Hepatocyte (in vitro differentiated cells): Measurements from ENCODE around the gene LGALS14. TPM values are rescaled to one million over a fixed set of nuclear protein-coding genes. Genes with fewer than 3 reads are reported as not detected.
"Not testable (repeated sequence)": the region's sequence is repeated elsewhere in the genome, so short reads cannot be mapped to it uniquely, and the experiment has no call there.

Experiments
- DNase-seq: peaks from one replicate; pipeline ENCODE4 v3.0.0-alpha.2; 2016; ENCODE audit warnings: low spot score
- H2AFZ ChIP-seq: fragments of 200-600 bp; sonication (generic); 2 replicates; pipeline ENCODE4 v1.6.0; 2016; ENCODE audit warnings: antibody characterized with exemption, mild to moderate bottlenecking
- H3K27ac ChIP-seq: fragments of 200-600 bp; sonication (generic); 2 replicates; pipeline ENCODE4 v1.5.1; 2016; ENCODE audit warnings: mild to moderate bottlenecking
- H3K27me3 ChIP-seq: fragments of 200-600 bp; sonication (generic); 2 replicates; pipeline ENCODE4 v1.6.1; 2016
- H3K36me3 ChIP-seq: fragments of 200-600 bp; sonication (generic); replicated peaks from 2 replicates; pipeline ENCODE4 v1.5.1; 2016; ENCODE audit warnings: low read depth; ENCODE audit not compliant: insufficient read depth
- H3K4me1 ChIP-seq: fragments of 200-600 bp; sonication (generic); 2 replicates; pipeline ENCODE4 v1.5.1; 2016; ENCODE audit warnings: mild to moderate bottlenecking, moderate library complexity; ENCODE audit not compliant: insufficient read depth
- H3K4me2 ChIP-seq: fragments of 200-600 bp; sonication (generic); 2 replicates; pipeline ENCODE4 v1.6.0; 2016
- H3K4me3 ChIP-seq: fragments of 200-600 bp; sonication (generic); 2 replicates; pipeline ENCODE4 v1.5.1; 2016; ENCODE audit warnings: mild to moderate bottlenecking
- H3K79me2 ChIP-seq: fragments of 200-600 bp; sonication (generic); 2 replicates; pipeline ENCODE4 v1.6.0; 2017; ENCODE audit warnings: mild to moderate bottlenecking
- H3K9me2 ChIP-seq: fragments of 200-600 bp; sonication (generic); replicated peaks from 2 replicates; pipeline ENCODE4 v1.6.0; 2017; ENCODE audit warnings: mild to moderate bottlenecking; ENCODE audit not compliant: insufficient read depth
- H3K9me3 ChIP-seq: fragments of 200-600 bp; sonication (generic); 2 replicates; pipeline ENCODE4 v1.5.1; 2016; ENCODE audit warnings: low read depth, mild to moderate bottlenecking
- H4K20me1 ChIP-seq: fragments of 200-600 bp; sonication (generic); 2 replicates; pipeline ENCODE4 v1.6.0; 2016; ENCODE audit warnings: mild to moderate bottlenecking; ENCODE audit not compliant: insufficient read depth, poor library complexity, severe bottlenecking
- CTCF ChIP-seq: fragments of 200-600 bp; sonication (generic); IDR thresholded peaks from 2 replicates; pipeline ENCODE4 v1.5.1; 2016; ENCODE audit warnings: antibody characterized with exemption, mild to moderate bottlenecking; ENCODE audit not compliant: poor library complexity
- EZH2 ChIP-seq: fragments of 200-600 bp; sonication (generic); IDR thresholded peaks from 2 replicates; pipeline ENCODE4 v1.6.1; 2016; ENCODE audit warnings: antibody characterized with exemption, mild to moderate bottlenecking, borderline replicate concordance
- EZH2phosphoT487 ChIP-seq: fragments of 200-600 bp; sonication (generic); IDR thresholded peaks from one replicate; pipeline ENCODE4 v1.6.1; 2018; ENCODE audit warnings: antibody characterized with exemption, mild to moderate bottlenecking, low read depth, moderate library complexity; ENCODE audit not compliant: unreplicated experiment, severe bottlenecking
- WGBS: methylation state at CpG from one replicate; pipeline ENCODE4 v1.1.6; 2016; ENCODE audit warnings: low lambda C conversion rate; ENCODE audit errors: missing lambda C conversion rate; 5-methylcytosine and 5-hydroxymethylcytosine counted together
- polyA plus RNA-seq: library from polyadenylated mRNA; unstranded; fragments of >200 nt; fragmentation: Nextera tagmentation; extraction: Ambion mirVana; gene quantifications from 2 replicates; pipeline ENCODE4 v1.2.1, GENCODE V29; 2016
- total RNA-seq: library from RNA; depleted of rRNA; stranded (reverse); fragments of >200 nt; gene quantifications from 2 replicates; pipeline ENCODE4 v1.2.3, GENCODE V29; 2014

Gene LGALS14
- total and polyA plus RNA-seq, 2 experiments from 2014 or later = 1.2 to 1.3 TPM

DNA sequence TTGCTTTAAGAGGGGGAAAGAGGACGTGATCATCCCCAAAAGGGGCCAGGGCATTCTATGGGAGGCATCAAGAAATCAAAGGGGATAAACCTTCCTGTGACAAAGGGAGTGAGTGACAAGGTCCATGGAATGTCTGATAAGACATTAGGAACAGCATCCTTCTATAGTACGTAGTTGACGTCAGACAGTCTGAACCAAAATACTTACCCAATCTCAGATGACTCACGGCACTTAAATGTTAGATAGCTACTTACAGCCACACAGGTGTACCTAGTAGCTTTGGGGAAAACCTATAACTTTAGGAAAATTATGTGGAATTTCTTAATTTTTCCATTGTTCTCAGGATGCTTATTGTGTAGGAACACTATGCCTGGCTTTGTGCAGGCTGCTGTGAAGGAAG is 43.6 kb upstream of the LGALS14 start:
- WGBS = 75% methylated on average over 4 of the region's 4 CpGs
- Histone ChIP-seq H3K4me2 (no peak overlapping the region), H2AFZ (no peak overlapping the region), H4K20me1 (no peaks in the 10 kb centered on the region), H3K4me3 (no peak overlapping the region), H3K9me2 (no peaks in the 10 kb centered on the region), H3K4me1 (no peaks in the 10 kb centered on the region), H3K27me3 (no peaks in the 10 kb centered on the region), H3K36me3 (no peaks in the 10 kb centered on the region), H3K9me3 (no peaks in the 10 kb centered on the region), H3K27ac (no peak overlapping the region), H3K79me2 (no peaks in the 10 kb centered on the region)
- TF ChIP-seq EZH2 (no peak), EZH2phosphoT487 (no peak), CTCF (no peak)
- DNase-seq = no peak

- Histone ChIP-seq H3K9me3 (no peaks in the 10 kb centered on the region), H3K27ac (no peak overlapping the region), H2AFZ (no peak overlapping the region), H3K4me2 (no peak overlapping the region), H4K20me1 (no peaks in the 10 kb centered on the region), H3K36me3 (no peaks in the 10 kb centered on the region), H3K4me1 (no peaks in the 10 kb centered on the region), H3K27me3 (no peaks in the 10 kb centered on the region), H3K9me2 (no peaks in the 10 kb centered on the region), H3K4me3 (no peak overlapping the region), H3K79me2 (no peaks in the 10 kb centered on the region)
- no peak for DNase-seq
- TF ChIP-seq EZH2 (no peak), EZH2phosphoT487 (no peak), CTCF (no peak)
Observed at GRCh38 chr19:39661565-39661964, 42.7 kb upstream of the LGALS14 start.

GRCh38 chr19:39669860-39670259 is 34.4 kb upstream of the LGALS14 start:
- H3K27me3 ChIP-seq, H4K20me1 ChIP-seq, H3K9me2 ChIP-seq, H2AFZ ChIP-seq, H3K4me1 ChIP-seq, H3K27ac ChIP-seq, DNase-seq, H3K9me3 ChIP-seq, H3K79me2 ChIP-seq, H3K4me2 ChIP-seq, H3K4me3 ChIP-seq, H3K36me3 ChIP-seq: not testable (repeated sequence)
- WGBS = 93% methylated on average over 2 of the region's 3 CpGs

- Histone ChIP-seq H3K27me3 (peaks cover 10% of the 10 kb centered on the region), H3K79me2 (no peaks in the 10 kb centered on the region), H3K27ac (no peak overlapping the region), H3K9me3 (no peaks in the 10 kb centered on the region), H2AFZ (no peak overlapping the region), H3K4me2 (no peak overlapping the region), H3K9me2 (no peaks in the 10 kb centered on the region), H4K20me1 (no peaks in the 10 kb centered on the region), H3K4me3 (no peak overlapping the region), H3K36me3 (no peaks in the 10 kb centered on the region), H3K4me1 (no peaks in the 10 kb centered on the region)
- TF ChIP-seq EZH2phosphoT487 (no peak), CTCF (no peak), EZH2 (no peak)
- DNase-seq = no peak
- 52% methylated on average over 4 of the region's 4 CpGs for WGBS
Observed at GRCh38 chr19:39670998-39671397, 33.3 kb upstream of the LGALS14 start.
